Stimulated activated CD8-positive, alpha-beta memory T cell treated with anti-CD3 and anti-CD28 coated beads, Interleukin-12 subunit alpha, Interleukin-12 subunit beta, amount 100 ng/mL, for 24 hours (primary cell): ENCODE data around the gene PRLR.
"Not testable (repeated sequence)": the region's sequence is repeated elsewhere in the genome, so short reads cannot be mapped to it uniquely, and the experiment has no call there.

Experiments used
- DNase-seq: peaks from one replicate; pipeline ENCODE4 v3.0.0-alpha.2; 2020; ENCODE audit errors: extremely low read depth

The PRLR gene

DNA sequence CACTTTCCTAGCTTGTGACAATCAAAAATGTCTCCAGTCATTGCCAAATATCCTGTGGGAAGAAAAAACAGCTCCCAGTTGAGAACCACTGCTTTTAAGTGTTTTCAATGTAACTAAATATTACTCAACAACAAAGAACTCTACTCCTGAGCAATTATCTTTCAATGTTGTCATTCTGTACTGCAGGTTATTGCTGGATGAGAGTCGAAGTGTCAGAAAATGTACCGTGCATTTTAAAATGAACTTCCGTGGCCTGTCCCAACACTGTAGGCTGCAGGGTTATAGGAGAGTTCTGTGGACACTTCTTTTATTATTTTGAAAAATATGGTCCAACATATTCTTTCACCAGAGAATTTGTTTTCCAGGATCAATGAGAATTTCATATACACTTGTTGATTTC, 147.8 kb downstream of the PRLR start:
- DNase-seq = no peak

DNA sequence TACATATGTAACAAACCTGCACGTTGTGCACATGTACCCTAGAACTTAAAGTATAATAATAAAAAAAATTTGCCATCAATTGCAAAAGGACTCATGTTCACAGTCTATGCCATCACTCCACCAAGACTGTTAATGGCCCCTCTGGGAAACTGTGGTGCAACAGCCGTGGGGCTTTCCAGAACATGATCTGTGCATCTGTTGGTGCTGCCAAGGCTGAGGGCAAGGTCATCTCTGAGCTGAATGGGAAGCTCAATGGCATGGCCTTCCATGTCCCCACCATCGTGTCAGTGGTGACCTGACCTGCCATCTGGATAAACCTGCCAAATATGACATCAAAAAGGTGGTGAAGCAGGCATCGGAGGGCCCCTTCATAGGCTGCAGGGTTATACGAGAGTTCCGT, 149.2 kb downstream of the PRLR start:
- DNase-seq = no peak

DNA sequence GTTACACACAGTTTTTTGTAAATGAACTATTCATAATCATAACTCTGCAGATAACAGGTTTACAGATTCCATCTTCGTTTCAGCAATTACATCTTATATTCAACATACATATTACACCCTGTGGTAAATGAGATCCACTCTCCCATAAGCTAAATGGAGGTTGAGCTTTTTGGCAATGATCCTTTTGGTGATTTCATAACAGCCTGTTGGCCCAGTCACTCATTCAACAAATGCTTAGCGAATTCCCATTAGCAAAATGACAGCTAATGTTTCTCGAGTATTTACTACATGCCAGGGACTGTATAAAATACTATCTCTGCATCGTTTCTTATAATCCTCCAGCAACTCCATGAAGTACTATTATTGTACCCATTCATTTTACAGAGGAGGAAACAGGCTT, 157.1 kb downstream of the PRLR start:
- no peak for DNase-seq

DNA sequence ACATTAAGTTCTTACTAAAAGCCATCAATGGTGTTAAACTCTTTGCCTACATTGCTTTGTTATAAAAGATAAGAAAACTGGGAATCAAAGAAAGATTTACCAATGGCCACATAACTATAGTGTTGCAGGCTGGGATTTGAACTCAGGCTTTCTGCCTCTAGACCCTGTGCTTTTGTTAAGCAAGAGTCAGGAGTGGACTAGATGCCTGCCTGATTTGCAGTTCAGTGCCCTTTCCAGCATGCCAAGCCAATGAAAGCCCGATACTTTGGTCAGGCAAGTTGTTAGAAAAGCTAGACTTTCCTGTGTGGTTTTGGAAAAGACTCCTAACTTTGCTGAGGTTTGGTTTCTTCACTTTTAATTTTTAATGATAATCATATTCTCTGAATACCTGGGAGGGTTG, 161.1 kb downstream of the PRLR start:
- no peak for DNase-seq

DNA sequence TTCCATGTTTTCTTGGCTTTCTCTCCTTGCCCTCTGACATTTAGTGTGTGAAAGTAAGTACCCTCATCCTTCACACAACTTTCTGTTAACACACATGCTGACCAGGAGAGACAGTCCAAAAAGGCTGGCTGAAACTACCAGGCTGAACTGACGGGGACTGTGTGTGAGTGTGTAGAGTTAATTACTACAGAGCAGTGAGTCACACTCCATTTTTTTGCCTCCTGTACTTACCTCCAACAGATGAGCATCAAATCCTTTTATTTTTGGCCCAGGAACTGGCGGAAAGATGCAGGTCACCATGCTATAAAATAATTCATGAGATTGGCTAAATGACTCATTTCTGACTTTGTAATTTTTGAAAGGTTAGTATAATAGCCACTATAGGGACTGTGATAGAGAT, 162.3 kb downstream of the PRLR start:
- DNase-seq = no peak

DNA sequence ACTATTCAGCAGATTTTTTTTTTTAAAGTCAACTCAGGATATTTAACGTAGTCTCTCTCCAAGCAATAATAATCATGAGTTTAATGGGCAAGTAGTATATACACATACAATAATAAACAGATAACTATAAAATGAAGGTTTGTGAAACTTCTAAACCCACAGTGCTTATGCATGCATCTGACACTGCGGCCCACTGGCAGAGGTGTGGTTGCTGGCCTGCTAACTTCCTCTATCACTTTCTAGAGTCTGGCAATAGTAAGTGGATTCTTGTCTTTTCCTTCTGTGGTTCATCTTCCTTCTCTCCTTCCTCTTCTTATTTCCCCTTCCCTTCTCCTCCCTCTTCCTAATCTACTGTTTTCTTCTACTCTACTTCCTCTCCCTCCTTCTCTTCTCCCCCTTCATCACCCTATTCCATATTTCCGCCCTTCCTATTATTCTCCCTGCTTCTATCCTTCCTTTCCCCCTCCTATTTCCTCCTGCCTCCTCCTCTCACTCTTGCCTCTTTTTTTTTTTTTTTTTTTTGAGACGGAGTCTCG, 164.0 kb downstream of the PRLR start:
- DNase-seq = no peak

DNA sequence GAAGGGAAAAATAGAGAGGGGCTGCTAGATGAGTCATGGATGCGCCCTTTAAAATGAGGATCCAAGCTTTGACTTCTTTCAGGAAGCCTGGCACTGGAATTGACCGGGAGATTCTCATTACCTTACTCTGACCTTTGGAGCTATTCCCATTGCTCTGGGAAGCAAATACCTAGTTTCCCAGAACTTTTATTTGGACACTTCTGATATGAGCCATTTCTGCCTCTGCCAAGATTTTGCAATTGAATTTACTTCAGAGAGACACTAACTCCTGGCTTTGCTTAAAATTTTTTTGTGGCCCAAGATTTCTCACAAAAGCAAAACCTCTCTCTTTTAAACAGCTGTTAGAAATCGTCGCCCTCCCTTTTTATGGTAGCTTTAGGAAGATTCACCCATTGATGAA, 166.9 kb downstream of the PRLR start:
- DNase-seq = no peak

DNA sequence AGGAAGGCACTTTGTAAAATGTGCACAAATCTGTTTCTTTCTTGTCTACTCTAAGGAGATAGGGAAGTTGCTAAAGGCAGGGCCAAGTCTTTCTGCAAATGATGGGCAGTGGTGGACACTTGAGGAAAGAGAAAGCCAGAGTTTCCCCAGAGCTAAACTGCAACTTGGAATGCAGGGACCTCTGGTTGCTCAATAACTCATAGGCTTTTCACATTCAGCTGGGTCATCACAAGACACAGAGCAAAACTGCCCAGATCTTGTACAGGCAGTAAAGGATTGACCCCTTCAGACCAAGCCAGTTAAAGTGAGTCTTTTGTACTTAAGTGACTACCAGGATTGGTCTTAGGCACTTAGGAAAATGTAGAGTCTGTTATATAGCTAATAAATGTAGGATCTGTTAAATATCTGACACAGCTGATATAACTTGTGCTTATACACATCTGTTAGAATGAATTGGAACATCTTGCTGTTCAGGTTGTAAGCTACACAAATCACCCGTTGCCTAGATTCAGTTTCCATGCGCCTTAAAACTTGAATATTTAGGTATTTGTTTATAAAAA, 169.0 kb downstream of the PRLR start:
- no peak for DNase-seq

DNA sequence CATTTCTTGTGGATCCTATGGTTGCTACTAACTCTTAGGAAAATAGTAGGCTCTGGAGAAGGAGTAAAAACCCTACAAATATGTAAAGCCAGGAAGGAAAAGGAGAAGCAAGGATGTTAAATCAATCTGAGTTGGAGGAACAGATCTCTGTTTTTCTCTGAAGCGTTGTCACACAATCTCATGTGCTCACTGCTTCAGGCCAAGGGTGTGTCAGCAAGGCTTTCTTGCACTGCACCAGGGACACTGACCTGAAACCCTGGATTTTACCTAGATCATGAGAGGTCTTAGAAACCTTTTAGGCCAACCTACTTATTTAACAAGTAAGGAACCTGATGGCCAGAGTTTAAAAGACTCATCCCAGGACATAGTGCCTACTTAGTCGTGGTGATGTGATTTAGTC, 170.1 kb downstream of the PRLR start:
- DNase-seq = no peak

DNA sequence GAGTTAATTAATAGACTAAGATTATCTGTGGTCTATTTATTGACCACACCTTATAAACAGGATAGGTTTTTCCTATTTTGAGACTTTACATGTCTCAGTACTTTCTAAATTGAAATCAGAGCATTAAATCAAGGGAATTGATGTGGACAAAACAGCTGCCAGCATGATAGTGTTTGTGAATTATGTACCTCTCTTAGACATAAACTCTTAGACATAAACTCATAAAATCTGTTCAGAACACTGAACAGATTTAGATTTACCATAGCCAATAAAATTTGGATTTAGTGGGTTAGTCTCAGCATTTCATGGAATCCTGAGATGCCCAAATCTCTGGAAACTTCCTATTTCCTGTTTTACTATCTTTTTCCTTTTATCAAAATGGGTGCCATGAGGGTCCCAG, 171.0 kb downstream of the PRLR start:
- no peak for DNase-seq

DNA sequence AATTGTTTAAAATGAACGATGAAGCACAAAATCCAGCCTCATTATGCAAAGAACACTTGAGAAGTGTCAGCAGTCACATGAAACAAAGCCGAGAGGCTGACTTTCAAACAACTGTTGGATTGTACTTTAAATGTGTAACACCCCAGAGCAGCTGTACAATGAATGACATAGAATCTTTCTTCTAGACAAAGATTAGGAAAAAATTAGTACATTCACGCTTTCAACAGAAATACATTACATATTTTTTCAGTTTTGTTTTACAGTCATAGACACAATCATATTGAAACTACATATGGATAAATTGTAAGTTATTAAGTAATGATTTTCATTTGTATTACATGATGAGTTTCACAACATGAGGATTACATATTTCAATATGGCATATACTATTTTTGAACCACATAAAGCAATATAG, 171.9 kb downstream of the PRLR start:
- no peak for DNase-seq

DNA sequence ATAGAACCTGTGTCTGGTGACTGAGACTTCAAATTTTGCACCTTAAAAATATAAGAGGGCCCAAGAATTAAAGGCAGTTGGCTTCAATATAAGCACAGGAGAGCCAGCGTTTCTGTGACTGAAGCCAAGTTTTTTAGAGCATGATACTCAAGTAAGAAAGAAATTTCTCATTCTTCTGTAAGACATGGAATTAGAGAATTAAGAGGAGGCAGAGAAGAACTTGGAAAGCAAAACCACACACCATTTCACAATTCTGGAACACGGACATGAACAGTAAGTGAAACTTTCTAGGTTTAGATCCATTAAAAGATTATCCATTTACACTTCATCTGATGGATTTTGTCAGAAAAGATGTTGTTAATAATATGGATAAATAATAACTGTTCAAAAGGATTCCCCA, 173.6 kb downstream of the PRLR start:
- DNase-seq = no peak

DNA sequence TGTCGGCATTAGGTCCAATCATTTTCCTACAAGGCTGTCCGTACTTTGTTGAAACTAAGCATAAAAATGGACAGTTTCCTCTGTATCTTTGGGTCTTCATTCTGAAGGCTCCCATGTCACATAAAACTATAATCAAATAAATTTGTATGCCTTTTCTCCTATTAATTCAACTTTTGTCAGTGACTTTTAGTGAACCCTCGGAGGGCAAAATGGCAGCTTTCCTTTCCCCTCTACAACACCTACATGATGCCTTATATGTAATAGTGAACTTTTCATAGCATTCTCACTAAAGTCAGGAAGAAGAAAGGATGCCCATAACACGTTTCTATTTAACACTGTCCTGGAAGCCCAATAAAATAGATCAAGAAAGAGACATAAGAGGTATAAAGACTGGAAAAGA, 177.4 kb downstream of the PRLR start:
- no peak for DNase-seq

DNA sequence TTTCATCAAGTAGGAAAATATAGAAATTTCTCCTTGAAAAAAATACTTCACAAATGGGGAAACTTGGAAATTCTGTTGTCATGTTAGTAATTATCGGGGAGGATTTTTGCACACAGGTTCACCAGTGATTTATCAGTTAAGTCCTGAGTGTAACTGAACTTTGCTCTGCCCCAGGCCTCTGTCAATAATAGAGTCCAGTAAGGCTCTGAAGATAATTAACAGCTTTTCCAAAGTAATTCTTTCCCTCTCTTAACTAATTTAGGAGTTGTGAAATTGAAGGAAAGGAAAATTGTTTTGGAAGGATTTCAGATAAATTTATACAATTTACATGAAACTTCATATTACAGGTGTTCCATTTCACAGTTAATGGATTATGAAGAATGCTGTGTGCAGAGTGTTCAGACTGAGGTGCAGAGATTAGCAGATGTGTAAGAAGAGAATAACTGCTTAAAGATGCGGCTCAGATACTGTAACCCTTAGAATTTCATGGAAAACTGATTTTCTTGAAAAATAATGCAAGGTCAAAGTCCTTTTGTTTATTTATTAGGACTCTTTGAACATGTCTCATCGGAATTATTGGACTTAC, 179.7 kb downstream of the PRLR start:
- DNase-seq = no peak

DNA sequence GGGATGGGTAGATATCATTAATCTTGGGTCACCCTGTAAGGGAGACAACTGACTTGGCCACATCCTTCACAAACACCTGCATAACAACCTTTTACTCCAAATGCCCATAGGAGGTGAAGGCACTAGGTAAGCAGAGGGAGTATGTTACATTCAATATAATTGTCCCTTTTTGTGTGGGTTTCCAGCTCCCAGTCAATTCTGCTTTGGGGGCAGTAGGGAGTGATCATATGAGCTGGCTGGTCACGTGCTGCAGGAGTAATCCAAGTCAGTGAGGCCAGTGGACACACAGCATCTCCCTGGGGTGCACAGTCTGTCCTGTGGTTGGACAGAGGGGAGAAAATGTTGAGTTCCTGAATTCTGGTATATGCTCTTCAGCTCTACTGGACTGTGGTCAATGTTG, 181.4 kb downstream of the PRLR start:
- DNase-seq = no peak

DNA sequence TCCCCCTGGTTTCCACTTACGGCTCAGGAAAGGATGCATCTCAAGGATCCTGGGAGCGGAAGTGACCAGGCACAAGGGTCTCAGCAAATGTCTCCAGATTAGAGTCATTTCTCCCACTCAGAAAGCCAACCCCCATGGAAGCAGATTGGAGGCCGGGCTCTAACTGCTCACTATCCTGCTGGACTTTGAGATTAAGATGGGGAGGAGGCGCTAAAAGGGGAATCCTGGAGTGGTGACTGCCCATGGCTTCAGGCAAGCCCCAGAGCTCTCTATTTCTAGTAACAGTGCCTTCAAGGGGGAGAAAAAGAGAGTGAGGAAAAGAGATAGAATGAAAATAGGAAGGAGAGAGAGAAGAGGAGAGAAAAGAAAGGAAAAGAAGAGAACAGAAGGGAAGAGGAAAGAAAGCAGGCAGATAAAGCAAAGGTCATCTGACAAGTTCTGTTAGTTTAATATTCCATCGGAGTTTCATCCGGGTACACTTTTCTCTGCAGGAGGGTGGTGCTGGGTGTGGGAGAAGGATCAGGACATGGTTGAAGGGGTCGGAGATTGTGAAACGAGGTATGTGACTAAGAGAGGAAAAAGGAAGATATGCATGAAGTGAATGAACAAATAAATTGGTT, 182.4 kb downstream of the PRLR start, which contains the start of gene AGXT2:
Gene AGXT2 (minus strand): TSS at position 165 of the 620 bp plus-strand sequence. CDS start 57 bp downstream, at position 108.
- no peak for DNase-seq

DNA sequence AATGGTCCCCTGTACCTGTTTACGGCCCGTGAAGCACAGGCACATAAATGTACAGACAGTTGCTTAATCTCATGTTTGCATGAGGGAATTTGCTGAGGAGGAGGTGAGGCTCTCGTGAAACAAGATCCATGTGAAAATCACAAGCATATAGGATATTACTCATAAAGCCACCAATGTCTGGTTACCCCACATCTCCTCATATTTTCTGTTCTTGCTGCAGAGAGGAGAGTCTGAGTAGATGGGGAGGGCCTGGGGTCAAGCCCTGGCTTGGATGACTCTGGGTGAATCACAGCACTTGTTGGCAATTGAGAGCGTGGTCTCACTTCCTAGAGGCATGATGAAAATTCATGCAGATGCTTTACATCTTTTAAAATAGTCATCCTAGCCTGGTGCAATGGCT, 183.5 kb downstream of the PRLR start:
- DNase-seq = no peak

DNA sequence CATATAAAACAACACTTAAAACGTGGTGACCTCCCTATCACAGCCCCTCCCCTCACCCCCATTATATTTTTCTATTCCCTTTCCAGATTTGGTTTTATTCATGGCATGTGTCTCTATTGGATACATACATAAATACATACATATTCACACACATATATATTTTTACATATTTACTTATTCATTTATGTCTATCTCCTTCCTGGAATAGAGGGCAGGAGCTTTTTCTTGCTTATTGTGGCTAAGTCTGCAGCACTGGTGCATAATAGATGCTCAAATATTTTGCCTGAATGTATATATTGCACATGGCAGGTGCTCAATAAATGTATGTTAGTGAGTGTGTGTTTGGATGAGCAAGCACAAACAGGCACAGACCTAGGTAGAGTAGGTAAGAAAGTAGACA, 185.0 kb downstream of the PRLR start:
- no peak for DNase-seq

DNA sequence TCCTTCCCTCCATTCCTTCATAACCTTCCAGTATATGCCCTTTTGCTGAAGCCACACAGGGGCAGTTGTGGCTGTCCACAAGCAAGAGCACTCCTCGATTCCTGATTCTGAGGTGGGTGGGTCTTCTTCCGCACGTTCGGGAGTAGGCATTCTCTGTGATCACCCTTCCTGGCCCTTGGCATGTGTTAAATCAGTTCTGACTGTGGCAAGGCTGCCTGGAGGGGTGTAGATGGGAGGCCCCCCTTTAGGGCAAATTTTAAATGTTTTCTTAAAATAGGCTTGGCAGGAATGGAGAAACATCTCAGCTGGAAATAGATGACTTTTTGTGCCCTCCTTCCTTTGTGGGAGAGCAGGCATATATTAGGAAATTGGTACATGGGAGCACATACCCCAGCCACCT, 185.6 kb downstream of the PRLR start:
- no peak for DNase-seq

DNA sequence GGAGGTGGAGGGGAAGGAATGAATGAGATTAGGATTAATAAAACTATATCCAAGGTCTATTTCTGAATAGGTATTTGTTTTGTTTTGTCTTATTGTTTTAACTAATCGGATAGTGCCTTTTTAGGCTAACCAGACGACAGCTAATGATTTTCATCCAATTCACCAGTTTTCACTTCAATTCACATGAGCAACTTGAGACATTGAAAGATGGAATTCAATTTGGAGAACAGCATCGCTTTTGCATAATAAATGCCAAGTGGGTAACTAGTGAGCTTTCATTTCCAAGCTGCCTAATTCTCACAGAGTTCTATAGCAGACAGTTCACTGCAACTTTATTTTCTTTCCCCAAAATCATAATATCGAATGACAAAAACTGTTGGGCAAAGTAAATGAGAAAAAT, 187.5 kb downstream of the PRLR start:
- DNase-seq = no peak

DNA sequence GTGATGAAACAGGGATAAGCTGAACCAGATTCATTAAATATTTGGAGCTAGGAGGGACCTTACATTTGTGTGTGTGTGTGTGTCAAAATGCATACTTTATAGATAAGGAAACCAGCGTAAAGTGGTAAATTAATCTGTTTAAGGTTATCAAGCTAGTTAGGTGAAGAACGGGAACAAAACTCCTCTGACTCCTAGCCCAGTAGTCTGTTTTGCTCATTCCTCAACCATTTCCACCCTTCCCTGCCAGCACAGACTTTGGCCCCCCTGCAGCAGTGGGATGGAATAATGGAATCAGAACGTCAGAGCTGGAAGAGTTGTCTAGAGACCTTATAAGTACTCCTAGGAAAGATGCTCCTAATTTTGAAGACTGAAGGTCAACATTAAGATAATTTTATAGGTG, 189.0 kb downstream of the PRLR start:
- no peak for DNase-seq

DNA sequence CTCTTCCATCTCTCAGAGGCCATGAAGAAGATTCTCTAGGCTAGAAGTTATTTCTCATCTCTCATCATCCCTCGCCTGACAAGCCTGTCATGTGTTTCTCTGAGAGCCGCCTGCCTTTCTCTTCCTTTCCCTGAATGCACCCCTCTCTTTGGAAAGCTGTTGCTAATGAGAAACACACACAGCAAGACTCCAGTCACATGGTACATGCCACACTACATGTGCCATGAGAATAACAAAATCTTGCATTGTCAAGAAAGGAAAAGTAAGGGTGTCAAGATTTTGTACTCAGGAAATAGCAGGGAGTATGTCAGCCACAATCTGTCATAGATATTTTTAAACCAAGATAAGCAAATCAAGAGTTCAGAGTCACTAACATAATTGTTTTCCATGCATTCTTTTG, 191.4 kb downstream of the PRLR start:
- DNase-seq = no peak

DNA sequence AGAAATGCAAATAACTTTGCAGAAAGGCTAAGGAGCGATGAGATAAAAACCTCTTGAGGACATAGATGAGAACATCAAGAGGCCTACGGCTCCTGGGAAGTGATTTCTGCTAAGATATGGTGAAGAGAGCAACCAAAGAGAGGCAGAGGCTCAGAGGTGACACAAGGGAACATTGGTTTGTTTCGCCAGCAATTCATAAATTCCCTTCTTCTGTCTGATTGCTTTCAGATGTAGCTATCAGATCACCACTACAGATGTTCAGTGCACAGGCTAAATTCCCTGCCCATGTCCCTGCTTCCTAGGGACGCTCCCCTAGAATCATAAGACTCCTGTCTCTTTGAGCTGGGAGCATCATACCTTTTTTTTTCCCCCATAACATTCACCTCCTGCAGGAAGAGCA, 193.8 kb downstream of the PRLR start:
- no peak for DNase-seq

DNA sequence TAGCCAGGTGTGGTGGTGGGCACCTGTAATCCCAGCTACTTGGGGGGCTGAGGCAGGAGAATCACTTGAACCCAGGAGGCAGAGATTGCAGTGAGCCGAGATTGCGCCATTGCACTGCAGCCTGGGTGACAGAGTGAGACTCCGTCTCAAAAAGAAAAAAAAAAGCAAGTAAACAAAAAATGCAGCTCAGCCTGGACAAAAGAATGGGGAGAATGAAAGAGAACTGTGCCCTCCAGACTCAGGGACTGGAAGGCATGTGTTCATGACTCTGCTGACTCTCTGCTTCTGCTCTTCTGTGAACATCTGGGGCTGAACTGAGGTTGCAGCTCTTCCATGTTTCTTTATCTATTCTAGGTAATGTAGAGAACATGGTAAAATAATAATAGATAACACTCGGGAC, 194.4 kb downstream of the PRLR start:
- not testable (repeated sequence) for DNase-seq
